HepG2 (cell line): ENCODE data around the gene BTRC. TPM values are rescaled to one million over a fixed set of nuclear protein-coding genes. Genes with fewer than 3 reads are reported as not detected.

ENCODE experiments used
- ATAC-seq: fragments of 200-7000 bp; cut with Tn5 transposase; 3 replicates; pipeline ENCODE4 v1.9.1; 2020; ENCODE audit warnings: mild to moderate bottlenecking, moderate library complexity
- BruUV-seq: library from RNA; stranded (reverse); fragments of 400-500 nt; replicated peaks from 2 replicates; lab custom pipeline; 2021; lab: Mats Ljungman, UMichigan
- CTCF ChIA-PET: fragments of 300-600 bp; formaldehyde crosslinking; extraction: SDS; loops from one replicate; lab custom pipeline; 2021; ENCODE audit warnings: low total read pairs, inconsistent platforms, low intra/inter-chr PET ratio; lab: Yijun Ruan, JAX
- POLR2A ChIA-PET: fragments of 350-600 bp; sonication (Branson Sonifier 250); formaldehyde crosslinking; loops from one replicate; lab custom pipeline; 2020; ENCODE audit warnings: antibody characterized with exemption, inconsistent platforms; lab: Yijun Ruan, JAX
- DNase-seq: peaks from one replicate; pipeline ENCODE4 v3.0.0-alpha.2; 2015; ENCODE audit warnings: low spot score
- FAIRE-seq: peaks from 3 replicates; lab custom pipeline; 2011; peaks lifted over from hg19 to GRCh38; lab: Jason Lieb, UNC
- H2AFZ ChIP-seq: one replicate; pipeline ENCODE4 v1.6.1; 2011; ENCODE audit warnings: low read length, inconsistent platforms
- H3K27ac ChIP-seq: fragments of 300-600 bp; 3 replicates; pipeline ENCODE4 v1.8.0; 2011; ENCODE audit warnings: mixed run types, mild to moderate bottlenecking, mixed read lengths, low read length, inconsistent platforms; ENCODE audit not compliant: insufficient read depth; ENCODE audit errors: extremely low read length
- H3K27me3 ChIP-seq, 2 experiments: fragments of 200-600 bp in 1 of 2; 2 replicates in 1 of 2; 3 replicates in 1 of 2; pipeline versions ENCODE4 v1.6.0 to v1.8.0; 2011; ENCODE audit warnings: low read length in 2 of 2, mild to moderate bottlenecking in 2 of 2, moderate library complexity in 2 of 2, inconsistent platforms in 1 of 2; ENCODE audit not compliant: insufficient read depth in 2 of 2, control insufficient read depth in 1 of 2
- H3K36me3 ChIP-seq, 2 experiments: fragments of 200-600 bp in 1 of 2; replicated peaks in 1 of 2; 2 replicates in 1 of 2; 3 replicates in 1 of 2; pipeline versions ENCODE4 v1.5.1 to v1.8.0; 2011; ENCODE audit warnings: low read length in 2 of 2, inconsistent platforms in 1 of 2; ENCODE audit not compliant: insufficient read depth in 2 of 2, control insufficient read depth in 1 of 2
- H3K4me1 ChIP-seq: 2 replicates; pipeline ENCODE4 v1.5.1; 2012; ENCODE audit warnings: low read length, inconsistent platforms; ENCODE audit not compliant: insufficient read depth
- H3K4me2 ChIP-seq: 2 replicates; pipeline ENCODE4 v1.6.0; 2011; ENCODE audit warnings: low read depth, low read length, inconsistent platforms
- H3K4me3 ChIP-seq, 3 experiments: fragments of 200-600 bp in 1 of 3; sonication (generic), shearing (Covaris generic) in 1 of 3; replicated peaks in 1 of 3; 2 replicates each; pipeline ENCODE4 v1.5.1; 2011 to 2016; ENCODE audit warnings: low read length in 3 of 3, inconsistent platforms in 2 of 3, low read depth in 2 of 3, mild to moderate bottlenecking in 2 of 3, control low read depth in 1 of 3, mixed read lengths in 1 of 3; ENCODE audit not compliant: insufficient read depth in 1 of 3
- H3K79me2 ChIP-seq: one replicate; pipeline ENCODE4 v1.6.1; 2011; ENCODE audit warnings: low read length, inconsistent platforms; ENCODE audit not compliant: insufficient read depth
- H3K9ac ChIP-seq: 2 replicates; pipeline ENCODE4 v1.6.0; 2011; ENCODE audit warnings: mild to moderate bottlenecking, low read depth, low read length, inconsistent platforms; ENCODE audit not compliant: insufficient read depth
- H3K9me3 ChIP-seq: 2 replicates; pipeline ENCODE4 v1.5.1; 2012; ENCODE audit warnings: mild to moderate bottlenecking, low read length
- H4K20me1 ChIP-seq: 2 replicates; pipeline ENCODE4 v1.6.0; 2011; ENCODE audit warnings: inconsistent platforms, mild to moderate bottlenecking, low read length, moderate library complexity; ENCODE audit not compliant: insufficient read depth
- CEBPZ ChIP-seq: IDR thresholded peaks from 2 replicates; pipeline ENCODE4 v1.6.1; 2012; ENCODE audit warnings: low read length, improper control_type of control experiment
- FOSL2 ChIP-seq: sonication (generic); formaldehyde crosslinking; IDR thresholded peaks from 2 replicates; pipeline ENCODE4 v1.4.0; 2020; ENCODE audit warnings: missing genetic modification reagents
- KLF13 ChIP-seq: sonication (generic); formaldehyde crosslinking; IDR thresholded peaks from 2 replicates; pipeline ENCODE4 v1.4.0; 2020; ENCODE audit warnings: mild to moderate bottlenecking, missing genetic modification reagents
- MAF1 ChIP-seq: sonication (generic); formaldehyde crosslinking; IDR thresholded peaks from 2 replicates; pipeline ENCODE4 v1.5.0; 2020; ENCODE audit warnings: missing genetic modification reagents, borderline replicate concordance
- MLLT10 ChIP-seq: sonication (generic); formaldehyde crosslinking; IDR thresholded peaks from 2 replicates; pipeline ENCODE4 v1.4.0; 2020; ENCODE audit warnings: missing genetic modification reagents
- NFIC ChIP-seq: IDR thresholded peaks from 2 replicates; pipeline ENCODE4 v1.6.1; 2012; ENCODE audit warnings: mild to moderate bottlenecking, low read length, inconsistent platforms
- PCBP2 ChIP-seq: fragments of 200-400 bp; formaldehyde crosslinking; optimal IDR thresholded peaks from 2 replicates; pipeline ENCODE3; 2018; ENCODE audit warnings: low read length, low read depth; ENCODE audit not compliant: poor library complexity, severe bottlenecking
- PLRG1 ChIP-seq: fragments of 450-650 bp; conservative IDR thresholded peaks from 2 replicates; pipeline ENCODE4 v1.6.1; 2016
- TP53 ChIP-seq: sonication (generic); formaldehyde crosslinking; conservative IDR thresholded peaks from 2 replicates; pipeline ENCODE4 v1.4.0; 2020; ENCODE audit warnings: missing genetic modification reagents
- ZNF253 ChIP-seq: sonication (generic); formaldehyde crosslinking; IDR thresholded peaks from 2 replicates; pipeline ENCODE4 v1.8.0; 2022; ENCODE audit warnings: mild to moderate bottlenecking, missing genetic modification reagents, borderline replicate concordance
- ZNF7 ChIP-seq: IDR thresholded peaks from 2 replicates; pipeline ENCODE4 v1.6.1; 2016; ENCODE audit warnings: missing biosample characterization, missing genetic modification reagents
- ZNF776 ChIP-seq: sonication (generic); formaldehyde crosslinking; IDR thresholded peaks from 2 replicates; pipeline ENCODE4 v1.4.0; 2020; ENCODE audit warnings: mild to moderate bottlenecking, missing genetic modification reagents
- ZSCAN29 ChIP-seq: sonication (generic); formaldehyde crosslinking; conservative IDR thresholded peaks from 2 replicates; pipeline ENCODE4 v1.4.0; 2020; ENCODE audit warnings: mild to moderate bottlenecking, missing genetic modification reagents
- WGBS: methylation state at CpG from one replicate; pipeline ENCODE4 v1.1.6; 2017; ENCODE audit warnings: low lambda C conversion rate; 5-methylcytosine and 5-hydroxymethylcytosine counted together
- in situ Hi-C: cut with HindIII; loops from 2 replicates; pipeline ENCODE4 v1.10.0; 2017; ENCODE audit warnings: low pct_unique_long_range_greater_than_20kb; ENCODE audit not compliant: extremely low pct_ligation_motif_present
- intact Hi-C: fragments of 100-400 bp; cut with micrococcal nuclease; formaldehyde crosslinking; loops from one replicate; pipeline ENCODE4 v1.10.0; 2022; ENCODE audit not compliant: unreplicated experiment
- polyA plus RNA-seq, 8 experiments: library from polyadenylated mRNA; depleted of rRNA in 3 of 8; stranded (reverse) in 7 of 8; unstranded in 1 of 8; fragments of >200 nt; fragmentation: Illumina TruSeq in 4 of 8; extraction: Trizol in 4 of 8; gene quantifications; 2 replicates each; pipeline versions ENCODE4 v1.2.1 to v1.2.3, GENCODE V29; 2011 to 2016; ENCODE audit warnings: low read depth in 4 of 8, missing spikeins in 1 of 8, mixed read lengths in 1 of 8; ENCODE audit not compliant: insufficient read depth in 1 of 8
- total RNA-seq, 5 experiments: library from RNA; depleted of rRNA; stranded (reverse); fragments of >200 nt; fragmentation: Illumina TruSeq; extraction: Trizol; gene quantifications; 2 replicates each; pipeline ENCODE4 v1.2.3, GENCODE V29; 2016; ENCODE audit warnings: low read depth in 1 of 5

The BTRC gene
- total and polyA plus RNA-seq, 2 of the 13 experiments (the other 11 are each of a cell fraction or from before 2014, with no cell fraction given), result 12.0 to 14.4 TPM

- no peak for TF ChIP-seq PCBP2
- no peak for TF ChIP-seq FOSL2 (CRISPR knock-in tag)
- TF ChIP-seq NFIC, result no peak
- TF ChIP-seq PLRG1, result no peak
- no peak for TF ChIP-seq MAF1 (CRISPR knock-in tag)
- TF ChIP-seq TP53, result no peak
- no peak for TF ChIP-seq ZNF7
- no peak for TF ChIP-seq ZSCAN29 (CRISPR knock-in tag)
- no peak for TF ChIP-seq ZNF776
These were observed 97.7 kb downstream of the BTRC start (continued) for GRCh38 chr10:101451667-101452069.

GRCh38 chr10:101452176-101452575 is 98.2 kb downstream of the BTRC start:
- no peaks in the 10 kb centered on the region for H4K20me1 ChIP-seq
- DNase-seq, result no peak
- no peak for ATAC-seq
- no peak for FAIRE-seq
- no peak overlapping the region for H3K4me2 ChIP-seq
- POLR2A ChIA-PET, result no interaction called here
- H3K9me3 ChIP-seq, result no peaks in the 10 kb centered on the region
- H3K79me2 ChIP-seq, result no peaks in the 10 kb centered on the region
- intact Hi-C loops (no loop called here), in situ Hi-C loops (no loop called here)
- BruUV-seq, result no TSS peak
- no peak overlapping the region for H3K9ac ChIP-seq
- H3K27ac ChIP-seq, result no peak overlapping the region
- 96% methylated on average over 1 of the region's 1 CpG for WGBS
- no peaks in the 10 kb centered on the region for H3K27me3 ChIP-seq
- no peaks in the 10 kb centered on the region for H3K4me1 ChIP-seq
- no peak overlapping the region for H2AFZ ChIP-seq
- CTCF ChIA-PET, result no interaction called here
- no peaks in the 10 kb centered on the region for H3K36me3 ChIP-seq
- H3K4me3 ChIP-seq, result no peak overlapping the region
- TF ChIP-seq MLLT10 (CRISPR knock-in tag) (no peak), CEBPZ (no peak), ZNF253 (no peak), KLF13 (CRISPR knock-in tag) (no peak)
